Retina (tissue), 1 donor: ENCODE data around the gene ADORA1.

Experiments
- DNase-seq: peaks from one replicate; pipeline ENCODE4 v3.0.0-alpha.2; 2016

Gene ADORA1

GRCh38 chr1:203095061-203095690, 32.4 kb upstream of the ADORA1 start:
- no peak for DNase-seq

- no peak for DNase-seq
These were observed 31.0 kb upstream of the ADORA1 start for GRCh38 chr1:203096566-203096965.

- no peak for DNase-seq
These were observed 30.5 kb upstream of the ADORA1 start for GRCh38 chr1:203097001-203097400.

GRCh38 chr1:203098445-203098844, 29.1 kb upstream of the ADORA1 start:
- DNase-seq = no peak

- no peak for DNase-seq
These were observed 28.5 kb upstream of the ADORA1 start for GRCh38 chr1:203098914-203099520.

GRCh38 chr1:203099805-203100515, 27.6 kb upstream of the ADORA1 start:
- DNase-seq = no peak

GRCh38 chr1:203100516-203100869, 27.0 kb upstream of the ADORA1 start:
- no peak for DNase-seq

- DNase-seq = no peak
These were observed 25.5 kb upstream of the ADORA1 start for GRCh38 chr1:203101813-203102634.

- DNase-seq = no peak
These were observed 24.3 kb upstream of the ADORA1 start for GRCh38 chr1:203103216-203103615.

GRCh38 chr1:203103829-203104495, 23.6 kb upstream of the ADORA1 start:
- no peak for DNase-seq

GRCh38 chr1:203104789-203105390, 22.6 kb upstream of the ADORA1 start:
- no peak for DNase-seq

- DNase-seq = no peak
These were observed 15.1 kb upstream of the ADORA1 start for GRCh38 chr1:203112475-203112874.

- DNase-seq = no peak
These were observed 14.2 kb upstream of the ADORA1 start for GRCh38 chr1:203113308-203113707.

GRCh38 chr1:203114202-203114601, 13.3 kb upstream of the ADORA1 start:
- no peak for DNase-seq

- no peak for DNase-seq
These were observed 11.3 kb upstream of the ADORA1 start for GRCh38 chr1:203116091-203116820.

GRCh38 chr1:203117611-203118575, 9.6 kb upstream of the ADORA1 start:
- DNase-seq = peak; percentile 86

- DNase-seq = no peak
These were observed 7.0 kb upstream of the ADORA1 start for GRCh38 chr1:203120325-203121153.

- DNase-seq = no peak
These were observed 6.1 kb upstream of the ADORA1 start for GRCh38 chr1:203121186-203122015.

GRCh38 chr1:203122159-203122558, 5.4 kb upstream of the ADORA1 start:
- DNase-seq = no peak
